GM19467 (cell line): Measurements from ENCODE around the gene NKPD1.
"Not testable (repeated sequence)": the region's sequence is repeated elsewhere in the genome, so short reads cannot be mapped to it uniquely, and the experiment has no call there.

Experiments
- ATAC-seq: cut with Tn5 transposase; IDR thresholded peaks from one replicate; pipeline ENCODE4 v1.9.1; 2021; ENCODE audit warnings: mild to moderate bottlenecking, moderate library complexity; ENCODE audit not compliant: unreplicated experiment

The NKPD1 gene

GRCh38 chr19:45119582-45119981 is 41.2 kb downstream of the NKPD1 start:
- no peak for ATAC-seq

GRCh38 chr19:45118591-45119355 is 42.0 kb downstream of the NKPD1 start:
- not testable (repeated sequence) for ATAC-seq

DNA sequence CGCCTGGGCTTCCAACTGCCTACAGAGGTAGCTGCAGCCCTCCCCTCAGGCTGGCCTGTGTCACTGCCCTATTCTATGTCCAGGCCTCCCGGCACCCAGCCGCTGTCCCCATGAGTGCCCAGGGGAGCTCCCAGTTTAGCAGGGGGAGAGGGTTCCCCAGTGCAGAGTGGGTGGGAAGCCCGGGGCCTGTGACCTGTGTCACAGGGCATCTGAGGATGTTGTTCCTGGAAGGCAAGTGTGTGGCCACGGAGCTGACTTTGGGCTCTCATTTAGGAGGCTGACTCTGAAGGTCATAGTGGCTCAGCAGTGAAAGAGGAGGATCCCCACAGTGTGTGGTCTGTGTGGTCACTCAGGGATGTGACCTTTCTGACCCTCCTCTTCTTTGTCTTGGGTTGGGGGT is 42.7 kb downstream of the NKPD1 start:
- no peak for ATAC-seq

GRCh38 chr19:45117671-45118070 is 43.1 kb downstream of the NKPD1 start:
- no peak for ATAC-seq

DNA sequence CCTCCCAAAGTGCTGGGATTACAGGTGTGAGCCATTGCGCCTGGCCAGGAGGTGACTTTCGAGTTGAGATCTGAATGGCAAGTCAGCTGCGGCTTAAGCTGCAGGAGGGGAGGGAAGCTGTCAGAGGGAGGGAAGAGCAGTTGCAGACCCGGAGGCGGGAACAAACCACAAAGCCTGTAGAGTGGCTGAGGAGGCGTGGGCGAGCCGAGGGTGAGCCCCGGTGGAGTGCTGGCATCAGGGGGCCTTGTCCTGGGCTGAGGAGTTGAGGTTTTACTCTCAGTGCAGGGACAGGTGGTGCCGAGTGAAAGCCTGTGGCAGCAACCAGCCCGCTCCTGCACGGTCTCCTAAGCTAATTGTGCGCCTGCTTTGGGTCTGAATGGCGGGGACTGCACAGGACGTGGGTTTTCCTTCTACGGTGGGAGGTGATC is 43.6 kb downstream of the NKPD1 start:
- ATAC-seq: no peak

- no peak for ATAC-seq
Measured at GRCh38 chr19:45115809-45116615, 44.8 kb downstream of the NKPD1 start.

DNA sequence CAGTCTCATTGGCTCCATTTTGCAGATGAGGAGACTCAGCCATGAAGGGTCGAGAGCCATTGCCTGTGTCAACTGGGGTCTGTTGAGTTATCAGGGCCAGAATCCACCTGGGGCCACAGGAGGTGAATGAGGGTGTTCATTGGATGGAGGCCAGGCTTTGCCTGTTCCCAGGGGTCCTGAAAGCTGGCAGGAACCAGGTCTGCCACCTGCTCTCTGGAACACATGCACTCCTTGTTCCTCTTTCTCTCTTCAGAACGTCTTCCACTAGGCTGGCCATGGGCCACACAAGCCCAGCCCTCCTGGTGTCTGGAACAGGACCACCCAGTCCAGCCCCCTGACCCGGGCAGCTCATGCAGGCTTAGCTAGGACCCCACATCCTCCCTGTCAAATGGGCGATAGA is 46.7 kb downstream of the NKPD1 start:
- ATAC-seq: no peak

DNA sequence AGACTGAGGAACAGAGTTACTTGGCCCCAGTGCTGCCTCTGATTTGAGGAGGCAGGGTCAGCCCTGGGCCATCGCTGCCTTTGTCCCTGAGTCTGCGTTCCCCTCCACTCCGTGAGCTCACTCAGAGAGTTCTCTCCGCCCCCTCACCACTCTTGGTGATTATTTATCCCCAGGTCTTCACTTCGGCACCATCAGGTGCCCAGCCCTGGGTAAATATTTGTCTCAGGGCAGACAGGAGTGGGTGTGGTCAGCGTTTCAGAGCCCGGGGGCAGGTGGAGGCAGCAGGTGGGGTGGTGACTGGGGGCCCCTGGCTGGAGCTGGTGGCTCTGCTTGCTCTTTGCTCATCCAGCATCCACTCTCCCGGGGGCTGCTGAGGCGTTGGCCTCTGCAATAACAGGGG is 47.2 kb downstream of the NKPD1 start:
- no peak for ATAC-seq

GRCh38 chr19:45112111-45112827 is 48.5 kb downstream of the NKPD1 start:
- ATAC-seq: no peak
